Left kidney (tissue), 8 donors: Measurements from ENCODE around the gene ABCC6. TPM values are rescaled to one million over a fixed set of nuclear protein-coding genes. Genes with fewer than 3 reads are reported as not detected.
"Not testable (repeated sequence)": the region's sequence is repeated elsewhere in the genome, so short reads cannot be mapped to it uniquely, and the experiment has no call there.

Source experiments
- DNase-seq: peaks from one replicate; pipeline ENCODE4 v3.0.0-alpha.2; 2013
- long read RNA-seq, 8 donors: transcript quantifications; one replicate each; lab custom pipeline, GENCODE V29; 2026
- polyA plus RNA-seq: library from polyadenylated mRNA; unstranded; fragments of 120-200 nt; gene quantifications from one replicate; pipeline ENCODE4 v1.2.1, GENCODE V29; 2013; ENCODE audit not compliant: insufficient read length

ABCC6 gene
- 23.5 TPM for polyA plus RNA-seq
- long read RNA-seq, donor 1, full-length matches to known transcripts, result 8 of 14 reads
- long read RNA-seq, donor 1, partial matches to known transcripts, result 6 of 14 reads
- long read RNA-seq, donor 1, other reads (novel, unspliced or antisense), result 0 of 14 reads
- long read RNA-seq, donor 2, transcript ABCC6-204 (2 exons, 714 nt), result major isoform, 6 of 7 reads
- long read RNA-seq, donor 2, partial matches to known transcripts, result 0 of 7 reads
- long read RNA-seq, donor 2, other reads (novel, unspliced or antisense), result 0 of 7 reads
- long read RNA-seq, donor 3, transcript ABCC6-204 (2 exons, 714 nt), result major isoform, 6 of 11 reads
- long read RNA-seq, donor 3, partial matches to known transcripts, result 5 of 11 reads
- long read RNA-seq, donor 3, other reads (novel, unspliced or antisense), result 0 of 11 reads
- long read RNA-seq, donor 4, result 0 reads
- long read RNA-seq, donor 5, transcript ABCC6-204 (2 exons, 714 nt), result major isoform, 15 of 15 reads
- long read RNA-seq, donor 5, partial matches to known transcripts, result 0 of 15 reads
- long read RNA-seq, donor 5, other reads (novel, unspliced or antisense), result 0 of 15 reads
- long read RNA-seq, donor 6, transcript ABCC6-204 (2 exons, 714 nt), result major isoform, 7 of 7 reads
- long read RNA-seq, donor 6, partial matches to known transcripts, result 0 of 7 reads
- long read RNA-seq, donor 6, other reads (novel, unspliced or antisense), result 0 of 7 reads
- long read RNA-seq, donor 7, full-length matches to known transcripts, result 10 of 10 reads
- long read RNA-seq, donor 7, partial matches to known transcripts, result 0 of 10 reads
- long read RNA-seq, donor 7, other reads (novel, unspliced or antisense), result 0 of 10 reads
- long read RNA-seq, donor 8, partial matches to known transcripts, result 5 of 8 reads
- long read RNA-seq, donor 8, other reads (novel, unspliced or antisense), result 0 of 8 reads

GRCh38 chr16:16222850-16223661, at the start of gene ABCC6:
Gene ABCC6 (minus strand): TSS chr16:16223494. CDS start chr16:16223434, 60 bp downstream.
- not testable (repeated sequence) for DNase-seq

GRCh38 chr16:16272573-16273221, 49.4 kb upstream of the ABCC6 start:
- DNase-seq, result not testable (repeated sequence)

- not testable (repeated sequence) for DNase-seq
Measured at GRCh38 chr16:16271658-16272057, 48.4 kb upstream of the ABCC6 start.

- DNase-seq, result not testable (repeated sequence)
Measured at GRCh38 chr16:16268185-16268808, 45.0 kb upstream of the ABCC6 start.

- not testable (repeated sequence) for DNase-seq
Measured at GRCh38 chr16:16267708-16268107, 44.4 kb upstream of the ABCC6 start.

- not testable (repeated sequence) for DNase-seq
Measured at GRCh38 chr16:16265044-16265443, 41.8 kb upstream of the ABCC6 start.

GRCh38 chr16:16263947-16264346, 40.7 kb upstream of the ABCC6 start:
- DNase-seq, result not testable (repeated sequence)

- DNase-seq, result not testable (repeated sequence)
Measured at GRCh38 chr16:16262954-16263555, 39.8 kb upstream of the ABCC6 start.

- not testable (repeated sequence) for DNase-seq
Measured at GRCh38 chr16:16259971-16260370, 36.7 kb upstream of the ABCC6 start.

GRCh38 chr16:16258822-16259221, 35.5 kb upstream of the ABCC6 start:
- not testable (repeated sequence) for DNase-seq

GRCh38 chr16:16257301-16257923, 34.1 kb upstream of the ABCC6 start:
- DNase-seq, result not testable (repeated sequence)

GRCh38 chr16:16252377-16252776, 29.1 kb upstream of the ABCC6 start:
- DNase-seq, result not testable (repeated sequence)

GRCh38 chr16:16249621-16250330, 26.5 kb upstream of the ABCC6 start:
- not testable (repeated sequence) for DNase-seq

GRCh38 chr16:16247439-16247838, 24.1 kb upstream of the ABCC6 start:
- not testable (repeated sequence) for DNase-seq

- DNase-seq, result not testable (repeated sequence)
Measured at GRCh38 chr16:16246578-16247262, 23.4 kb upstream of the ABCC6 start.

GRCh38 chr16:16243886-16244285, 20.6 kb upstream of the ABCC6 start:
- not testable (repeated sequence) for DNase-seq

GRCh38 chr16:16240667-16241066, 17.4 kb upstream of the ABCC6 start:
- not testable (repeated sequence) for DNase-seq

GRCh38 chr16:16237738-16238137, 14.4 kb upstream of the ABCC6 start:
- DNase-seq, result not testable (repeated sequence)
